ENCODE data around the gene PUDP.

Gene PUDP

GRCh38 chrX:7067256-7067655 lies 80.7 kb downstream of the PUDP start:
- H3K4me3 ChIP-seq (ENCODE audit: low read depth, low read length), result no peak overlapping the region
- in situ Hi-C loops (cut with HindIII; ENCODE audit: low sequenced_read_pairs), result no loop called here
- TF ChIP-seq CTCF (IDR thresholded peaks at IDR 0.05; ENCODE audit: low read depth, low read length), result no peak
- DNase-seq (ENCODE audit: low read depth, low spot score), result no peak

GRCh38 chrX:7065473-7065872 lies 82.5 kb downstream of the PUDP start:
- TF ChIP-seq CTCF (IDR thresholded peaks at IDR 0.05; ENCODE audit: low read depth, low read length), result no peak
- no peak overlapping the region for H3K4me3 ChIP-seq (ENCODE audit: low read depth, low read length)
- no peak for DNase-seq (ENCODE audit: low read depth, low spot score)
- in situ Hi-C loops (cut with HindIII; ENCODE audit: low sequenced_read_pairs), result no loop called here

GRCh38 chrX:7062903-7063302 lies 85.0 kb downstream of the PUDP start:
- in situ Hi-C loops (cut with HindIII; ENCODE audit: low sequenced_read_pairs), result no loop called here
- no peak for TF ChIP-seq CTCF (IDR thresholded peaks at IDR 0.05; ENCODE audit: low read depth, low read length)
- DNase-seq (ENCODE audit: low read depth, low spot score), result no peak
- H3K4me3 ChIP-seq (ENCODE audit: low read depth, low read length), result no peak overlapping the region

GRCh38 chrX:7062276-7062675 lies 85.7 kb downstream of the PUDP start:
- no peak for TF ChIP-seq CTCF (IDR thresholded peaks at IDR 0.05; ENCODE audit: low read depth, low read length)
- in situ Hi-C loops (cut with HindIII; ENCODE audit: low sequenced_read_pairs), result no loop called here
- DNase-seq (ENCODE audit: low read depth, low spot score), result peak; percentile 35
- no peak overlapping the region for H3K4me3 ChIP-seq (ENCODE audit: low read depth, low read length)

- DNase-seq (ENCODE audit: low read depth, low spot score), result no peak
- no peak overlapping the region for H3K4me3 ChIP-seq (ENCODE audit: low read depth, low read length)
- in situ Hi-C loops (cut with HindIII; ENCODE audit: low sequenced_read_pairs), result no loop called here
- no peak for TF ChIP-seq CTCF (IDR thresholded peaks at IDR 0.05; ENCODE audit: low read depth, low read length)
Observed at GRCh38 chrX:7061429-7061828, 86.5 kb downstream of the PUDP start.

- H3K4me3 ChIP-seq (ENCODE audit: low read depth, low read length), result no peak overlapping the region
- no peak for DNase-seq (ENCODE audit: low read depth, low spot score)
- in situ Hi-C loops (cut with HindIII; ENCODE audit: low sequenced_read_pairs), result no loop called here
- no peak for TF ChIP-seq CTCF (IDR thresholded peaks at IDR 0.05; ENCODE audit: low read depth, low read length)
Observed at GRCh38 chrX:7060444-7060843, 87.5 kb downstream of the PUDP start.

- DNase-seq (ENCODE audit: low read depth, low spot score), result no peak
- no peak overlapping the region for H3K4me3 ChIP-seq (ENCODE audit: low read depth, low read length)
- TF ChIP-seq CTCF (IDR thresholded peaks at IDR 0.05; ENCODE audit: low read depth, low read length), result no peak
- in situ Hi-C loops (cut with HindIII; ENCODE audit: low sequenced_read_pairs), result no loop called here
Observed at GRCh38 chrX:7059859-7060258, 88.1 kb downstream of the PUDP start.
